GM18951 (cell line): ENCODE results near the gene TCEANC.

ENCODE experiments used
- POLR2A ChIP-seq: IDR thresholded peaks from 4 replicates; pipeline ENCODE4 v1.6.1; 2011; ENCODE audit warnings: mild to moderate bottlenecking; ENCODE audit not compliant: insufficient read length, insufficient read depth; ENCODE audit errors: extremely low read depth
- in situ Hi-C: fragments of 300-500 bp; cut with MboI; formaldehyde crosslinking; loops from one replicate; pipeline ENCODE4 v1.12.0; 2022; ENCODE audit warnings: low sequenced_read_pairs, mixed read lengths, inconsistent platforms; ENCODE audit not compliant: unreplicated experiment

TCEANC gene

GRCh38 chrX:13702111-13702789 lies 49.3 kb downstream of the TCEANC start:
- in situ Hi-C loops, result no loop called here
- TF ChIP-seq POLR2A, result no peak

GRCh38 chrX:13703135-13703534 lies 50.2 kb downstream of the TCEANC start:
- in situ Hi-C loops, result no loop called here
- no peak for TF ChIP-seq POLR2A

GRCh38 chrX:13703589-13703988 lies 50.6 kb downstream of the TCEANC start:
- in situ Hi-C loops, result no loop called here
- no peak for TF ChIP-seq POLR2A

- TF ChIP-seq POLR2A, result no peak
- in situ Hi-C loops, result no loop called here
These were observed 58.2 kb downstream of the TCEANC start for GRCh38 chrX:13711141-13711540.
